Colonic mucosa (tissue), 4 donors: ENCODE measurements around the gene KRT8. TPM values are rescaled to one million over a fixed set of nuclear protein-coding genes. Genes with fewer than 3 reads are reported as not detected.

Source experiments
- DNase-seq: peaks from one replicate; pipeline ENCODE4 v3.0.0-alpha.2; 2020
- H3K27ac ChIP-seq: fragments of 200-600 bp; one replicate; pipeline ENCODE4 v1.8.0; 2021
- H3K27me3 ChIP-seq: fragments of 200-600 bp; one replicate; pipeline ENCODE4 v1.8.0; 2021
- H3K36me3 ChIP-seq: fragments of 200-600 bp; one replicate; pipeline ENCODE4 v1.8.0; 2021
- H3K4me1 ChIP-seq: fragments of 200-600 bp; one replicate; pipeline ENCODE4 v1.8.0; 2021; ENCODE audit warnings: mild to moderate bottlenecking
- H3K4me3 ChIP-seq: fragments of 200-600 bp; one replicate; pipeline ENCODE4 v1.8.0; 2021
- H3K9ac ChIP-seq, 2 donors: one replicate each; pipeline ENCODE4 v1.7.0; 2013; ENCODE audit warnings: control low read depth in 2 of 2, low read depth in 2 of 2, low read length in 2 of 2
- H3K9me3 ChIP-seq: fragments of 200-600 bp; one replicate; pipeline ENCODE4 v1.8.0; 2021
- CTCF ChIP-seq: fragments of 200-600 bp; IDR thresholded peaks from one replicate; pipeline ENCODE4 v1.8.0; 2022; ENCODE audit warnings: antibody characterized with exemption, mild to moderate bottlenecking
- intact Hi-C: fragments of 100-400 bp; cut with DNase I; formaldehyde crosslinking; loops from one replicate; pipeline ENCODE4 v1.14.1; 2022
- total RNA-seq, 2 donors: library from RNA; stranded (reverse); fragmentation: NEBNext Ultra II Directional in 1 of 2; extraction: Animal tissue kit (Norgen Biotek cat#: 25700) in 1 of 2; gene quantifications; one replicate each; pipeline ENCODE4 v1.2.1, GENCODE V29; 2021
- donor health status: healthy.
- donor health status: DM: no; HTN: no; CAD: no.
- donor health status: DM: no; HTN: no; CAD: no.

KRT8 gene
- total RNA-seq, 2 donors from 2014 or later, result 4,207 to 4,597 TPM

- no peaks in the 10 kb centered on the region for H3K27me3 ChIP-seq
- no peak for TF ChIP-seq CTCF
- H3K27ac ChIP-seq, result peak overlapping the region; percentile 93
- H3K4me1 ChIP-seq, result peaks cover 18% of the 10 kb centered on the region
- no peaks in the 10 kb centered on the region for H3K9me3 ChIP-seq
- H3K9ac ChIP-seq, result peak overlapping the region in 1 of 2 donors; percentile 83
- no peak for DNase-seq
- H3K36me3 ChIP-seq, result no peaks in the 10 kb centered on the region
- intact Hi-C loops, result no loop called here
- H3K4me3 ChIP-seq, result no peak overlapping the region
Measured at GRCh38 chr12:52927964-52928363, 23.1 kb upstream of the KRT8 start.

- DNase-seq, result no peak
- no peak for TF ChIP-seq CTCF
- H3K27me3 ChIP-seq, result no peaks in the 10 kb centered on the region
- H3K4me3 ChIP-seq, result no peak overlapping the region
- H3K9ac ChIP-seq, result peak overlapping the region; percentile 0 to 83
- H3K36me3 ChIP-seq, result no peaks in the 10 kb centered on the region
- intact Hi-C loops, result no loop called here
- H3K9me3 ChIP-seq, result no peaks in the 10 kb centered on the region
- peaks cover 18% of the 10 kb centered on the region for H3K4me1 ChIP-seq
- peak overlapping the region; percentile 93 for H3K27ac ChIP-seq
Measured at GRCh38 chr12:52926596-52927234, 21.8 kb upstream of the KRT8 start.

GRCh38 chr12:52925717-52926595 lies 21.1 kb upstream of the KRT8 start:
- intact Hi-C loops, result no loop called here
- Histone ChIP-seq H3K36me3 (no peaks in the 10 kb centered on the region), H3K9ac (peak overlapping the region in 1 of 2 donors; percentile 94), H3K9me3 (no peaks in the 10 kb centered on the region), H3K4me1 (peaks cover 18% of the 10 kb centered on the region), H3K27me3 (no peaks in the 10 kb centered on the region), H3K27ac (peak overlapping the region; percentile 93), H3K4me3 (peak overlapping the region; percentile 1)
- TF ChIP-seq CTCF, result no peak
- DNase-seq, result peak; percentile 83

GRCh38 chr12:52924764-52925716 lies 20.2 kb upstream of the KRT8 start:
- Histone ChIP-seq H3K9me3 (no peaks in the 10 kb centered on the region), H3K4me1 (peaks cover 18% of the 10 kb centered on the region), H3K36me3 (no peaks in the 10 kb centered on the region), H3K27ac (peak overlapping the region; percentile 93), H3K9ac (peak overlapping the region; percentile 20 to 94), H3K4me3 (peak overlapping the region; percentile 1), H3K27me3 (no peaks in the 10 kb centered on the region)
- no peak for TF ChIP-seq CTCF
- DNase-seq, result peak; percentile 83
- intact Hi-C loops, result no loop called here
